CD4-positive, CD25-positive, alpha-beta regulatory T cell (primary cell): ENCODE data around the gene SSBP3. TPM values are rescaled to one million over a fixed set of nuclear protein-coding genes. Genes with fewer than 3 reads are reported as not detected.

Experiments used
- ATAC-seq, 2 donors: fragments of 150-1000 bp; cut with Tn5 transposase; one replicate each; pipeline ENCODE4 v1.10.0; 2021; ENCODE audit warnings: low read depth in 2 of 2, moderate number of reproducible peaks in 2 of 2, moderate library complexity in 1 of 2
- DNase-seq, 3 donors: peaks; one replicate each; pipeline versions ENCODE4 v3.0.0 to v3.0.0-alpha.2; 2012 to 2022; ENCODE audit warnings: mixed read lengths in 1 of 3
- H3K27ac ChIP-seq: one replicate; pipeline ENCODE4 v1.7.0; 2013; ENCODE audit warnings: mild to moderate bottlenecking, low read length; ENCODE audit not compliant: insufficient read depth, poor library complexity, severe bottlenecking
- H3K27me3 ChIP-seq: one replicate; pipeline ENCODE4 v1.7.0; 2013; ENCODE audit warnings: low read length; ENCODE audit not compliant: control insufficient read depth, insufficient read depth
- H3K36me3 ChIP-seq: one replicate; pipeline ENCODE4 v1.7.0; 2013; ENCODE audit warnings: mild to moderate bottlenecking, low read length, moderate library complexity; ENCODE audit not compliant: control insufficient read depth, insufficient read depth
- H3K4me1 ChIP-seq: 2 replicates; pipeline ENCODE4 v1.7.0; 2013; ENCODE audit warnings: mild to moderate bottlenecking, low read length; ENCODE audit not compliant: insufficient read depth, control insufficient read depth, poor library complexity, severe bottlenecking
- H3K4me3 ChIP-seq: one replicate; pipeline ENCODE4 v1.7.0; 2013; ENCODE audit warnings: low read depth, mild to moderate bottlenecking, low read length, moderate library complexity
- H3K9me3 ChIP-seq, 2 experiments: 1 replicate in 1 of 2; 2 replicates in 1 of 2; pipeline ENCODE4 v1.7.0; 2013; ENCODE audit warnings: low read length in 2 of 2, mild to moderate bottlenecking in 1 of 2, moderate library complexity in 1 of 2; ENCODE audit not compliant: control insufficient read depth in 2 of 2
- H3K27ac Mint-ChIP-seq, 3 donors: one replicate each; pipeline ENCODE4 v1.8.0; 2020 to 2022; ENCODE audit warnings: mild to moderate bottlenecking in 3 of 3, mixed read lengths in 3 of 3, moderate library complexity in 2 of 3
- H3K27me3 Mint-ChIP-seq: one replicate; pipeline ENCODE4 v1.8.0; 2022; ENCODE audit warnings: mild to moderate bottlenecking, mixed read lengths
- H3K36me3 Mint-ChIP-seq: one replicate; pipeline ENCODE4 v1.8.0; 2020; ENCODE audit warnings: mixed read lengths
- H3K4me1 Mint-ChIP-seq, 4 donors: one replicate each; pipeline ENCODE4 v1.8.0; 2020 to 2022; ENCODE audit warnings: mixed read lengths in 4 of 4, mild to moderate bottlenecking in 1 of 4
- H3K4me3 Mint-ChIP-seq, 4 donors: one replicate each; pipeline ENCODE4 v1.8.0; 2020 to 2022; ENCODE audit warnings: mild to moderate bottlenecking in 4 of 4, mixed read lengths in 4 of 4, moderate library complexity in 3 of 4
- H3K9me3 Mint-ChIP-seq, 7 donors: one replicate each; pipeline ENCODE4 v1.8.0; 2020 to 2022; ENCODE audit warnings: mixed read lengths in 7 of 7, mild to moderate bottlenecking in 3 of 7, moderate library complexity in 2 of 7
- polyA plus RNA-seq, 4 donors: library from polyadenylated mRNA; unstranded; fragments of 300-500 nt; fragmentation: Illumina TruSeq; gene quantifications; one replicate each; pipeline ENCODE4 v1.2.3, GENCODE V29; 2021
- total RNA-seq: library from RNA; stranded (reverse); gene quantifications from one replicate; pipeline ENCODE4 v1.2.3, GENCODE V29; 2022

SSBP3 gene
- total and polyA plus RNA-seq, 5 donors from 2014 or later: 5.4 to 30.6 (median 7.2) TPM

DNA sequence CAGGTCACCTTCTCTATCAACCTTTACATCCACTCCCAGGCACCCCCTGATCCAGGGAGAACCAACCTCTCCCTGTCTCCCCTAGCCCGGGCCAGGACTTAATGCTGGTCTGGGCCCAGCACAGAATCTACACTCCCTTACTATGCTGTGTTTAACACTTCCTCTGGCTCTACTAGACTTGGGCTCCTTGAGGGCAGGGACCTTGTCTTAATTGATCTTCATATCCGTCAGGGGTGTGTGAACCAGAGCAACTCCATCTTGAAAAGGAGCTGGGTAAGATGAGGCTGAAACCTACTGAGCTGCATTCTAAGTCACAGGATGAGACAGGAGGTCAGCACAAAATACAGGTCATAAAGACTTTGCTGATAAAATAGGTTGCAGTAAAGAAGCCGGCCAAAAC, 98.9 kb downstream of the SSBP3 start:
- Mint-ChIP-seq H3K9me3 (no peaks in the 10 kb centered on the region), H3K4me1 (peaks cover 0 to 73% (median 24%) of the 10 kb centered on the region in 4 donors), H3K27ac (no peak overlapping the region), H3K4me3 (peak overlapping the region in 1 of 4 donors; percentile 43), H3K36me3 (peaks cover 5% of the 10 kb centered on the region), H3K27me3 (no peaks in the 10 kb centered on the region)
- Histone ChIP-seq H3K36me3 (no peaks in the 10 kb centered on the region), H3K4me1 (no peaks in the 10 kb centered on the region), H3K9me3 (no peaks in the 10 kb centered on the region), H3K27ac (no peak overlapping the region), H3K27me3 (no peaks in the 10 kb centered on the region), H3K4me3 (no peak overlapping the region)
- ATAC-seq: no peak
- DNase-seq: no peak

DNA sequence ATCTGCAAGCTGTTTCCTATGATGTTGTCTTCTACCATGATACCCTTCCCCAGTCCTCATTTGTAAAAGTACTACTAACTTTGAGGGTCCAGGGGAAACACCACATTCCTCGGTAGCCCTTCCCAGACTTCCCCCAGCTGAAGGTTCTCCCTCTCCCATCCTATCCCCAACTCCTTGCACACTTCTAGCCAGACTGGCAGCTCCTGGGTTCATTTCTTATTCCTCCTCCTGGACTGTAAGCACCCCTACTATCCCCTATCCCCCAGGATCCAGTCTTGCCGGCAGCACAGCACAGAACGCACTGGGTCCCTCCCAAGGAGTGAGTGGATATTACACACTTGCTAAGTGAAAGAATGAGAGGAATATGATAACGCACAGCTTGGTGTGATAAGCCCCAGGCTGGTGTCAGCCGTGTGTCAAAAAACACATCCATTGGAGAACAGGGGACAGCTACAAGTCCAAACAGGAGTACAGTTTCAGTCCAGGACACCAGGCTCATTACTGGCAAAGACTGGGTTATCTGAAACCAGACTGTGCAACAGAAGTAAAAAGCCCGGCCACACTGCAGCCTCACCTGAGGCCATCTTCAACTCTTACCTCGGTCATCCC, 100.2 kb downstream of the SSBP3 start:
- H3K36me3 ChIP-seq: no peaks in the 10 kb centered on the region
- H3K4me1 Mint-ChIP-seq: peaks cover 0 to 72% (median 26%) of the 10 kb centered on the region in 4 donors
- no peaks in the 10 kb centered on the region for H3K27me3 Mint-ChIP-seq
- no peaks in the 10 kb centered on the region for H3K9me3 Mint-ChIP-seq
- no peak overlapping the region for H3K4me3 Mint-ChIP-seq
- peaks cover 5% of the 10 kb centered on the region for H3K36me3 Mint-ChIP-seq
- no peak overlapping the region for H3K4me3 ChIP-seq
- ATAC-seq (no peak), DNase-seq (no peak)
- H3K27ac ChIP-seq: no peak overlapping the region
- H3K27me3 ChIP-seq: no peaks in the 10 kb centered on the region
- H3K9me3 ChIP-seq: no peaks in the 10 kb centered on the region
- H3K4me1 ChIP-seq: peaks cover 5% of the 10 kb centered on the region
- H3K27ac Mint-ChIP-seq: peak overlapping the region in 1 of 3 donors; percentile 73

DNA sequence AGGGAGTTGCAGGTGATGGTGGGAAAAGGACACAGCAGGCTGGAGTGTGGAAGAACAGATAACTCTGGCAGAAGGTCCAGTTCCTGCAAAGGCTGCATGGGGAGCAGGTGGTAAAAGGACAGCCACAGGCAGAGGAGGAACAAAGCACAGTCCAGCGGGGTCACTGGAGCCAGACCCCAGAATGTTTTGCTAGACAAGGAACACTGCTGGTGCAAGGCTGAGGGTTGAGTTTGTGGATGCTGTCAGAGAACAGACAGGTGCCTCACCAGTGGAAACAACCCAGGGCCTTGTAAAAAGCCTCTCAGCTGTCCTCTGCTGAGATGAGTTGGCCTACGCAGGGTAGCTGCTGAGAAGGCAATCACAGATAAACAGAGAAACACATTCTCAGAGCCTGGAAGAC, 101.7 kb downstream of the SSBP3 start:
- Mint-ChIP-seq H3K4me3 (no peak overlapping the region), H3K36me3 (peaks cover 5% of the 10 kb centered on the region), H3K4me1 (peaks cover 0 to 72% (median 26%) of the 10 kb centered on the region in 4 donors), H3K27me3 (no peaks in the 10 kb centered on the region), H3K9me3 (no peaks in the 10 kb centered on the region), H3K27ac (no peak overlapping the region)
- no peak for DNase-seq
- no peaks in the 10 kb centered on the region for H3K36me3 ChIP-seq
- H3K9me3 ChIP-seq: no peaks in the 10 kb centered on the region
- H3K4me1 ChIP-seq: peaks cover 5% of the 10 kb centered on the region
- no peak for ATAC-seq
- no peaks in the 10 kb centered on the region for H3K27me3 ChIP-seq
- H3K4me3 ChIP-seq: no peak overlapping the region
- H3K27ac ChIP-seq: no peak overlapping the region

GRCh38 chr1:54302951-54303843, 103.0 kb downstream of the SSBP3 start:
- Mint-ChIP-seq H3K27me3 (no peaks in the 10 kb centered on the region), H3K27ac (peak overlapping the region in 1 of 3 donors; percentile 73), H3K4me3 (no peak overlapping the region), H3K9me3 (no peaks in the 10 kb centered on the region), H3K36me3 (peaks cover 5% of the 10 kb centered on the region), H3K4me1 (peaks cover 4 to 75% (median 32%) of the 10 kb centered on the region in 4 donors)
- no peak for DNase-seq
- Histone ChIP-seq H3K9me3 (no peaks in the 10 kb centered on the region), H3K36me3 (no peaks in the 10 kb centered on the region), H3K27ac (no peak overlapping the region), H3K27me3 (no peaks in the 10 kb centered on the region), H3K4me3 (no peak overlapping the region), H3K4me1 (peaks cover 12% of the 10 kb centered on the region)
- ATAC-seq: no peak

DNA sequence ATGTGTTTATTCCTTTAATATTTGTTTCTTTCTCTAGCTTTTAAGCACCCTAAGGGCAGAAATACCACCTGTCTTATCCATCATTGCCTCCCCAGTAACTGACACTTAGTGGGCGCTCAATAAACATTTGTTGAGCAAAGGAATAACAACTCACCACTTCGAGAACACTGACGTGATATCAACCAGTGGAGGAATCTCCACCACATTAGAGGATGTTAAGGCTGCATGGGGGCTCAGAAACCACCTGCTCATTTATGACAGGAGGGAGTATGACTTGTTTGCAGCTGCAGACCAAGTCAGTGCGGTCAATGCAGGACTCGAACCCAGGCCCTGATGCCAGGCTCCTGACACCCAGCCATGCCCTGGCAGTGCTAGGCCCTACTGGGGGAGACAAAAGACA, 103.6 kb downstream of the SSBP3 start:
- DNase-seq (no peak), ATAC-seq (no peak)
- H3K27ac ChIP-seq: no peak overlapping the region
- Mint-ChIP-seq H3K4me1 (peaks cover 4 to 77% (median 32%) of the 10 kb centered on the region in 4 donors), H3K4me3 (peak overlapping the region in 1 of 4 donors; percentile 22), H3K27ac (peak overlapping the region in 1 of 3 donors; percentile 73), H3K9me3 (no peaks in the 10 kb centered on the region), H3K27me3 (no peaks in the 10 kb centered on the region), H3K36me3 (peaks cover 5% of the 10 kb centered on the region)
- H3K27me3 ChIP-seq: no peaks in the 10 kb centered on the region
- no peaks in the 10 kb centered on the region for H3K36me3 ChIP-seq
- H3K4me3 ChIP-seq: no peak overlapping the region
- no peaks in the 10 kb centered on the region for H3K9me3 ChIP-seq
- peaks cover 12% of the 10 kb centered on the region for H3K4me1 ChIP-seq

- Mint-ChIP-seq H3K9me3 (no peaks in the 10 kb centered on the region), H3K36me3 (no peaks in the 10 kb centered on the region), H3K4me3 (peak overlapping the region in 1 of 4 donors; percentile 9), H3K4me1 (peaks cover 4 to 80% (median 33%) of the 10 kb centered on the region in 4 donors), H3K27me3 (no peaks in the 10 kb centered on the region), H3K27ac (peak overlapping the region in 2 of 3 donors; percentile 32 to 65)
- peaks cover 12% of the 10 kb centered on the region for H3K4me1 ChIP-seq
- no peaks in the 10 kb centered on the region for H3K36me3 ChIP-seq
- H3K4me3 ChIP-seq: no peak overlapping the region
- no peaks in the 10 kb centered on the region for H3K27me3 ChIP-seq
- no peaks in the 10 kb centered on the region for H3K9me3 ChIP-seq
- ATAC-seq: no peak
- DNase-seq: no peak
- H3K27ac ChIP-seq: no peak overlapping the region
These were observed 104.7 kb downstream of the SSBP3 start for GRCh38 chr1:54301497-54301896.

DNA sequence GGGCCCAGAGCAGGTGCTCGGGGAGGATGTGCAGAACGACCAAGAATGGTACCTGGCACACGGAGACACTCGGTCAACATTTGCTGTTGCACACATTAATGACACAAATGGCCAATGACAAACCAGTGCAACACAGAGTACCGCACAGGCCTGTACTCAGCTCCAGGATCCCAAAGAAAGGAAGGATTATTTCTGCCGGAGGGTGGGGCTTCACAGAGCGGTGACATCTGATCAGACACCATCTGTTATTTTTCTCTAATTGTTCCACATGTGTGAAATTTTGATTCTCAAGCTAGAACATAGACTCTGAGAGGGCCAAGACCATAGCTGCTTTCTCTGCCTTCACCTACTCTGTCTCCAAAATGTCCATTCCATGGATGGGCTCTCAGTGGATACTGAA, 105.8 kb downstream of the SSBP3 start:
- no peak overlapping the region for H3K27ac ChIP-seq
- H3K4me3 ChIP-seq: no peak overlapping the region
- H3K27me3 ChIP-seq: no peaks in the 10 kb centered on the region
- H3K9me3 ChIP-seq: no peaks in the 10 kb centered on the region
- peaks cover 4 to 85% (median 35%) of the 10 kb centered on the region in 4 donors for H3K4me1 Mint-ChIP-seq
- H3K4me3 Mint-ChIP-seq: peak overlapping the region in 1 of 4 donors; percentile 8
- no peaks in the 10 kb centered on the region for H3K27me3 Mint-ChIP-seq
- H3K4me1 ChIP-seq: peaks cover 12% of the 10 kb centered on the region
- DNase-seq (no peak), ATAC-seq (no peak)
- no peaks in the 10 kb centered on the region for H3K9me3 Mint-ChIP-seq
- no peaks in the 10 kb centered on the region for H3K36me3 Mint-ChIP-seq
- H3K36me3 ChIP-seq: no peaks in the 10 kb centered on the region
- peak overlapping the region in 1 of 3 donors; percentile 0 for H3K27ac Mint-ChIP-seq
